ENCODE data around the gene ZNF516. TPM values are rescaled to one million over a fixed set of nuclear protein-coding genes. Genes with fewer than 3 reads are reported as not detected.

The ZNF516 gene
- total RNA-seq, 1 donor from 2014 or later, result 19.4 TPM

DNA sequence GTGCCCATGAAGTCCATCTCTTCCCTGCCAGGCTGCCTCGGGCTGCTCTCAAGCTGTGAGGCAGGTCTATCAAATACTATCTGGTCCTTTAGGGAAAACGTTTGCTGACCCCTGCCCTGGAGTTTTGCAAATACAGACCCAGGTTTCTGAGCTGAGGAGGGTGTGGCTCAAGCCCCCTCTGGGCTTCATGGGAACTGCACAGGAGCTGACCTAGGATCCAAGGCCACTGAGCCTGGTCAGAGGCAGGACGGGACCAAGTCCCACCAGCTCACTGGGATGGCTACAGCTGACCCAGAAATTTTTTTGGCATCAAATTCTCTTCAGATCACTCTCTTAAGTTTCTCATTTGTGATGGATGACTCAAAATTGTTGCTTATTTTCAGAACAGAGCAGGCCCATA, 14.1 kb downstream of the ZNF516 start:
- Mint-ChIP-seq H3K4me1 (peaks cover 37% of the 10 kb centered on the region), H3K4me3 (no peak overlapping the region), H3K36me3 (ENCODE audit: low read depth) (peaks cover 5% of the 10 kb centered on the region), H3K9me3 (no peaks in the 10 kb centered on the region), H3K27ac (no peak overlapping the region), H3K27me3 (peaks cover 2% of the 10 kb centered on the region)
- ATAC-seq (ENCODE audit: low read depth), result no peak
- ChIA-PET POLR2A (no interaction called here), CTCF (no interaction called here)
- TF ChIP-seq, protein P1, sequence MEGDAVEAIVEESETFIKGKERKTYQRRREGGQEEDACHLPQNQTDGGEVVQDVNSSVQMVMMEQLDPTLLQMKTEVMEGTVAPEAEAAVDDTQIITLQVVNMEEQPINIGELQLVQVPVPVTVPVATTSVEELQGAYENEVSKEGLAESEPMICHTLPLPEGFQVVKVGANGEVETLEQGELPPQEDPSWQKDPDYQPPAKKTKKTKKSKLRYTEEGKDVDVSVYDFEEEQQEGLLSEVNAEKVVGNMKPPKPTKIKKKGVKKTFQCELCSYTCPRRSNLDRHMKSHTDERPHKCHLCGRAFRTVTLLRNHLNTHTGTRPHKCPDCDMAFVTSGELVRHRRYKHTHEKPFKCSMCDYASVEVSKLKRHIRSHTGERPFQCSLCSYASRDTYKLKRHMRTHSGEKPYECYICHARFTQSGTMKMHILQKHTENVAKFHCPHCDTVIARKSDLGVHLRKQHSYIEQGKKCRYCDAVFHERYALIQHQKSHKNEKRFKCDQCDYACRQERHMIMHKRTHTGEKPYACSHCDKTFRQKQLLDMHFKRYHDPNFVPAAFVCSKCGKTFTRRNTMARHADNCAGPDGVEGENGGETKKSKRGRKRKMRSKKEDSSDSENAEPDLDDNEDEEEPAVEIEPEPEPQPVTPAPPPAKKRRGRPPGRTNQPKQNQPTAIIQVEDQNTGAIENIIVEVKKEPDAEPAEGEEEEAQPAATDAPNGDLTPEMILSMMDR (IDR thresholded peaks at IDR 0.05), result no peak
- intact Hi-C loops (cut with micrococcal nuclease), result no loop called here
- DNase-seq, result no peak

DNA sequence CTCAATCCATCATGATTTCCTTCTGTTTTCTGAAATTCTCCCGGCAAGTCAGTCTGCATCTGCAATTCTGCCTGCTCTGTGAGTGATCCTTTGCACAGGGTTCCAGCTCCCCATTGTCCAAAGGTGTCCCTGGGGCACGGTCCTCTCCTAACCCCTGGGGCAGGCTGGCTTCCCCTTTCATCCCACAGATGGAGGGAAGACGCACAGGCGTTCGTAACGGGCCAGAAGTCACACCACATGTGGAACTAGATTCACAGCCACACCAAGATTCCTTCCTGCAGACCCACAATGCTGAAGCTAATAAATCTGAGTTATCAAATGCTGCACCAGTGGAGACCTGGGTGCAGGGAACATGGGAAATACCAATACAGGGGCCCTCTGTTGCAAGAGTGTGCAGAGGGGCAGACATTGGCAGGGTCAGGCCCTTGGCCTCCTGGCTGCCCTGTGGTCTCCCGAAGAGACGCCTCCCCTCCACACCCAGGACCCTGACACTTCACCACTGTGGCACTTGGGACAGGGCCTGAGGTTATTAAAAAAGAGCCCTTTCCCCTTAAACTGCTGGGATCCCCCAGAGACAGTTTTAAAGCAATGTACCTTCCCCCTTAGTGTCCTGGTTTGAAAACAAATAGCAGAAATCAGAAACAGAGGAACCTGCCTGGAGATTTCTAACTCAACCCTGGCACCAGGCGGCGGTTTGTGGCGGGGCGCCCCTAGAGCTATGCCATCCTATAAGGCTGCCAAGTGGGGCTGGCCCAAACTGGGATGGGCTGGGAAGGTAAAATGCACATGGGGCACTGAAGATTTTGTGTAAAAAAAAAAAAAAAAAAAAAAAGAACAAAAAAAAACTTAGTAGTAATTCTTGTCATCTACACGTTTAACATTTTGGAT, 15.4 kb downstream of the ZNF516 start:
- Mint-ChIP-seq H3K9me3 (no peaks in the 10 kb centered on the region), H3K4me1 (peaks cover 30% of the 10 kb centered on the region), H3K4me3 (no peak overlapping the region), H3K36me3 (ENCODE audit: low read depth) (peaks cover 5% of the 10 kb centered on the region), H3K27me3 (peaks cover 2% of the 10 kb centered on the region), H3K27ac (no peak overlapping the region)
- TF ChIP-seq, protein P1 (IDR thresholded peaks at IDR 0.05), result no peak
- ChIA-PET CTCF (no interaction called here), POLR2A (no interaction called here)
- intact Hi-C loops (cut with micrococcal nuclease), result loop anchor here (5.0 to 10.0 kb wide), 2 partner anchors 65 to 143 kb away; no protein-coding TSS in a partner anchor
- ATAC-seq (ENCODE audit: low read depth) (no peak), DNase-seq (no peak)

DNA sequence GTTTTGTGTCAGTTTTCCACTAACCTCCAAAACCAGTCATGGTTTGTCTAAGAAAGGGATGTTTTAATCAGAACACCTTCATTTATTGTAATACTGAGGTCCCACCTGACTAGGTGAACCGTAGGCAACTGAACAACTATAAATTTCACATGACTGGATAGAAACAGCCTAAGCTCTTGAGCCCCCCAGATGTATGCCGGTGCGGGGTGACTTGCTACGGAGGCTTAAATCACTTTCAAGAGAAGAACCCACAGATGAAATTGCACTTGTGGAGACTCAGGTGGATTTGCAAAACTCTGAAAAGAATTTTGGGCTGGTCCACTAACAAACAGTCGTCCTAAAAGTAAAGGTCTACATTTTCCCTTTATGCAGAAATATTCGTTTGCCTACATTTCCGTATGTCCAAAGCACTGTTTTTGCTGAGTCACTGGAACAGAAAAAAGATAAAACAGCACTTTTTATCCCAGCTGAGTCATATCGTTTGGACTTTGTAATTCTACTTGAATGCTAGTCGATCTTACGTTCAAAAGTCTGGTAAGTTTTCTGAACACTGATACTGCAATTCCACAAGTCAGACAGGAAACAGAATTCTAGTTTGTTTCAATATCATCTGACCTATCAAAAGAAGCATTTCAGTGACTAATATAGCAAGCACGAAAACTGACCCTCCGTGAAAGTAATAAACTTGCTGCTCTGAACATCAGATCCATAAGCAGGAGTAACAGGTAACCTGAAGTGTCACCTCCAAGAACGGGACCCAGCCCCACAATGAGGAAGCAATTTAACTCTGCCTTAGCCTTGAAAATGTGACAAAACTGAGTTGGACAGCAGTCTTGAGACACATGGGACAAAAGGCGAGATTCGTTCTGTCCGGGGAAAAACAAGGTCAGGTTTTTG, 18.1 kb downstream of the ZNF516 start:
- ATAC-seq (ENCODE audit: low read depth) (peak; percentile 14), DNase-seq (no peak)
- intact Hi-C loops (cut with micrococcal nuclease), result loop anchor here (2.0 to 10.0 kb wide), 3 partner anchors 14 to 145 kb away; no protein-coding TSS in a partner anchor
- peak overlapping the region; percentile 19 for H3K27ac Mint-ChIP-seq
- ChIA-PET CTCF (no interaction called here), POLR2A (interaction anchor here (0.9 kb wide), 1 partner anchor 19 kb away, joined by 3 read pairs; no protein-coding TSS in a partner anchor)
- H3K4me1 Mint-ChIP-seq, result peaks cover 30% of the 10 kb centered on the region
- H3K9me3 Mint-ChIP-seq, result no peaks in the 10 kb centered on the region
- H3K27me3 Mint-ChIP-seq, result peaks cover 2% of the 10 kb centered on the region
- peak overlapping the region; percentile 29 for H3K4me3 Mint-ChIP-seq
- TF ChIP-seq, protein P1 (IDR thresholded peaks at IDR 0.05), result no peak
- no peaks in the 10 kb centered on the region for H3K36me3 Mint-ChIP-seq (ENCODE audit: low read depth)

DNA sequence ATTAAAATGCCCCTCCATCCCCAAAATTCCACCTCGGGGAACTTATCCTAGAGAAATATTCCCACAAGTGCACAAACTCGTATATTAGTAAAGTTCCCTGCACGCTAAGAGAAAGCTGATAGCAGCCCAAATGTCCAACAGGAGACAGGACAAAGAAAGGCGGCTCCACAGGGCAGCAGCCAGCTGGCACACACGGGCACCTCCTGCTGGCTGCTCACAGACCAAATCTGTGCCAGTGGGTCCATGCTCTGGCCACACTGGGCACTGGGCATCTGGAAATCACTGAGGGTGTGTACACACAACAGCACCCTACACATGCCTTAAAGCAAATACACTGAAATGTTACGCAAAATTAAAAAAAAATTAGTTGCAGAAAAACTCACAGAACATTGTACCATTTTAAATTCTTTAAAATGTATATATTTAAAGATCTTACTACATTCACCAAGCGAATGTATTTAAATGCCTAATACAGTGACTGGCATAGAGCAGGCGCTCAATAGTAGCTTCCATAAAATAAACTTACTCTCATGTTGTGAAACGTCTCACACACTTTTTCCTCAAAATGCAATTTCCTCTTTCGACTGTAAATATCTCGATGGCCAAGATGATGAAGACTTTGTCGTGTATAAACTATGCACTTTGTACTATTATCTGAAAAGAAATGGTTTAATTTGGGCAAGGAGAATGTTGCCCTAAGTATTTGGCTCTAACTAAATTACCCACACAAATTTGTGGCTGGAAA, 19.4 kb downstream of the ZNF516 start:
- ChIA-PET CTCF (no interaction called here), POLR2A (interaction anchor here (0.9 kb wide), 1 partner anchor 20 kb away, joined by 3 read pairs; no protein-coding TSS in a partner anchor)
- peaks cover 29% of the 10 kb centered on the region for H3K4me1 Mint-ChIP-seq

More for the DNA sequence above, 19.4 kb downstream of the ZNF516 start:
- Mint-ChIP-seq H3K9me3 (no peaks in the 10 kb centered on the region), H3K27me3 (peaks cover 2% of the 10 kb centered on the region), H3K36me3 (ENCODE audit: low read depth) (no peaks in the 10 kb centered on the region), H3K4me3 (no peak overlapping the region), H3K27ac (no peak overlapping the region)
- TF ChIP-seq, protein P1 (IDR thresholded peaks at IDR 0.05), result no peak
- DNase-seq, result no peak
- ATAC-seq (ENCODE audit: low read depth), result no peak
- intact Hi-C loops (cut with micrococcal nuclease), result loop anchor here (2.0 to 10.0 kb wide), 3 partner anchors 15 to 147 kb away; no protein-coding TSS in a partner anchor

Measured in activated B cell treated with CpG ODN at 0.5 μM for 24 hours (primary cell).